Islet precursor cell (in vitro differentiated cells): ENCODE results near the gene SPACA9.

Source experiments
- DNase-seq: peaks from one replicate; pipeline ENCODE4 v3.0.0-alpha.2; 2018

Gene SPACA9

GRCh38 chr9:132864277-132864676, 14.4 kb upstream of the SPACA9 start:
- no peak for DNase-seq

GRCh38 chr9:132864691-132865090, 14.0 kb upstream of the SPACA9 start:
- DNase-seq, result no peak

- no peak for DNase-seq
Measured at GRCh38 chr9:132866898-132867297, 11.8 kb upstream of the SPACA9 start.

GRCh38 chr9:132869266-132869665, 9.4 kb upstream of the SPACA9 start:
- DNase-seq, result no peak

GRCh38 chr9:132873403-132873802, 5.3 kb upstream of the SPACA9 start:
- no peak for DNase-seq

- no peak for DNase-seq
Measured at GRCh38 chr9:132875159-132875558, 3.5 kb upstream of the SPACA9 start.

- no peak for DNase-seq
Measured at GRCh38 chr9:132876849-132877248, 1.8 kb upstream of the SPACA9 start.

- DNase-seq, result no peak
Measured at GRCh38 chr9:132877458-132877823, 1.3 kb upstream of the SPACA9 start.

GRCh38 chr9:132877824-132878694, 639 bp upstream of the SPACA9 start, which contains the start of gene AK8:
Gene AK8 (minus strand): TSS chr9:132878284. CDS start chr9:132878255, 29 bp downstream.
- peak; percentile 83 for DNase-seq

- DNase-seq, result no peak
Measured at GRCh38 chr9:132879457-132880323, 992 bp downstream of the SPACA9 start.

- DNase-seq, result no peak
Measured at GRCh38 chr9:132880324-132880661, 1.6 kb downstream of the SPACA9 start.

- no peak for DNase-seq
Measured at GRCh38 chr9:132881826-132882225, 3.1 kb downstream of the SPACA9 start.

GRCh38 chr9:132882616-132883015, 3.9 kb downstream of the SPACA9 start:
- DNase-seq, result no peak

GRCh38 chr9:132883349-132884294, 4.9 kb downstream of the SPACA9 start:
- DNase-seq, result no peak

- no peak for DNase-seq
Measured at GRCh38 chr9:132885720-132886333, 7.1 kb downstream of the SPACA9 start.

- no peak for DNase-seq
Measured at GRCh38 chr9:132886334-132886725, 7.6 kb downstream of the SPACA9 start.

GRCh38 chr9:132887181-132888120, 8.8 kb downstream of the SPACA9 start:
- no peak for DNase-seq

GRCh38 chr9:132888151-132888550, 9.5 kb downstream of the SPACA9 start:
- no peak for DNase-seq

GRCh38 chr9:132892400-132892799, 13.7 kb downstream of the SPACA9 start:
- DNase-seq, result no peak

GRCh38 chr9:132894346-132894745, 15.6 kb downstream of the SPACA9 start:
- DNase-seq, result no peak
